Measurements from ENCODE around the gene TCTN1. TPM values are rescaled to one million over a fixed set of nuclear protein-coding genes. Genes with fewer than 3 reads are reported as not detected.

Gene TCTN1
- total RNA-seq, 2 donors from 2014 or later = 45.5 to 68.7 TPM

DNA sequence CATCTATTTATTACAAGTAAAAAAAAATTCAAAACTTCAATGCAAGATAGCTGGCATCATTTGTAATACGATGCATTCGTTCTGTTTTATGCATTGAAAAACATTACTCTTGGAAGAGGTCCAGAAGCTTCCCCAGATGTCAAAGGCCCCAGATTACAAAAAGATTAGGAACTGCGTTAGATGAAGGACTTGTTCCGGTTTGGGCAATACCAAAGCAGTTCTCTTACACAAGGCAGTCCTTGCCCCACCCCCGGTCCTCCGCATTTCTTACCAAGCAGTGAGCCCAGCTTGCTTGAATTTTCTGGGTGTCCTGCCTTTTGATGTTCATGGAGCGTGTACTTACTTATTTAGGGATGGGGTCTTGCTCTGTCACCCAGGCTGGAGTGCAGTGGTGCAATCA lies 79.8 kb downstream of the TCTN1 start:
- Histone ChIP-seq H3K9me3 (no peaks in the 10 kb centered on the region), H3K36me3 (no peaks in the 10 kb centered on the region), H3K27ac (no peak overlapping the region), H3K27me3 (replicated peaks; ENCODE audit: insufficient read depth) (no peaks in the 10 kb centered on the region), H3K4me1 (replicated peaks) (no peaks in the 10 kb centered on the region), H3K4me3 (no peak overlapping the region)
- 60% methylated on average over 7 of the region's 7 CpGs for WGBS
- intact Hi-C loops (cut with DNase I) = loop anchor here (10.0 kb wide), 2 partner anchors 191 to 229 kb away; partner anchors contain the start of genes FAM216A and GPN3
- TF ChIP-seq POLR2A (IDR thresholded peaks at IDR 0.05) (no peak), POLR2AphosphoS5 (IDR thresholded peaks at IDR 0.05) (no peak), CTCF (IDR thresholded peaks at IDR 0.05) (no peak)
- DNase-seq (ENCODE audit: low spot score) = no peak

DNA sequence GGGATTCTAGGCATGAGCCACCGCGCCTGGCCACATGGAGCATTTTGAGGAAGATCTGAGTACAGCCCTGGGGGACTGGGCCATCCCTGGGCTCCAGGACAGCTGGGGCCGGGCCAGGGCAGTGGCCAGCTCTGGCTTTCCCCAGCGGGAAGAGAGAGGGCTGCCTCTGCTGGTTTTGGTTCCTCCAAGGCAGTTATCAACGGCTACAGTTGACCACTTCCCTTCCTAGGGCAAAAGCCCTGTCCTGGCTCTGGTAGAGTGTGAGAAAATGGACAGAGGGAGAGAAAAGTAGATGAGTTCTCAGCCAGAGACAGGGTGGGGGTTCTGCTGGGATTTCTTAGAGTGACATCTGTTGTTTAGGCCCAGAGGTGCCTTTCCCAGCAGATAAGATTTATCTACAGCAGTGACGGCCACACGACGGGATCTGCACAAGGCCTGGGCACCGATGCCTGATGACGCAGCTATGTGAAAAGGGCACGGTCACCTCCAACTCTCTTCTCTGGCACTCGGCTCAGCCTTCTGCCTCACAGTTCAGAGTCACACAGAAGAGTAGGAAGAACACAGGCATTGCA lies 80.5 kb downstream of the TCTN1 start:
- Histone ChIP-seq H3K27me3 (replicated peaks; ENCODE audit: insufficient read depth) (no peaks in the 10 kb centered on the region), H3K4me3 (no peak overlapping the region), H3K27ac (no peak overlapping the region), H3K36me3 (no peaks in the 10 kb centered on the region), H3K9me3 (no peaks in the 10 kb centered on the region), H3K4me1 (replicated peaks) (no peaks in the 10 kb centered on the region)
- intact Hi-C loops (cut with DNase I) = loop anchor here (10.0 kb wide), 2 partner anchors 190 to 230 kb away; partner anchors contain the start of genes FAM216A and GPN3
- no peak for DNase-seq (ENCODE audit: low spot score)
- WGBS = 79% methylated on average over 10 of the region's 12 CpGs
- TF ChIP-seq POLR2AphosphoS5 (IDR thresholded peaks at IDR 0.05) (no peak), POLR2A (IDR thresholded peaks at IDR 0.05) (no peak), CTCF (IDR thresholded peaks at IDR 0.05) (no peak)

GRCh38 chr12:110696283-110696682 lies 82.4 kb downstream of the TCTN1 start:
- TF ChIP-seq POLR2AphosphoS5 (IDR thresholded peaks at IDR 0.05) (no peak), CTCF (IDR thresholded peaks at IDR 0.05) (no peak), POLR2A (IDR thresholded peaks at IDR 0.05) (no peak)
- no peak for DNase-seq (ENCODE audit: low spot score)
- no peaks in the 10 kb centered on the region for H3K36me3 ChIP-seq
- WGBS = 94% methylated on average over 3 of the region's 3 CpGs
- H3K4me1 ChIP-seq (replicated peaks) = no peaks in the 10 kb centered on the region
- no peaks in the 10 kb centered on the region for H3K9me3 ChIP-seq
- no peaks in the 10 kb centered on the region for H3K27me3 ChIP-seq (replicated peaks; ENCODE audit: insufficient read depth)
- intact Hi-C loops (cut with DNase I) = loop anchor here (5.0 to 10.0 kb wide), 3 partner anchors 94 to 231 kb away; partner anchors contain the start of genes FAM216A and GPN3
- H3K4me3 ChIP-seq = no peak overlapping the region
- no peak overlapping the region for H3K27ac ChIP-seq

DNA sequence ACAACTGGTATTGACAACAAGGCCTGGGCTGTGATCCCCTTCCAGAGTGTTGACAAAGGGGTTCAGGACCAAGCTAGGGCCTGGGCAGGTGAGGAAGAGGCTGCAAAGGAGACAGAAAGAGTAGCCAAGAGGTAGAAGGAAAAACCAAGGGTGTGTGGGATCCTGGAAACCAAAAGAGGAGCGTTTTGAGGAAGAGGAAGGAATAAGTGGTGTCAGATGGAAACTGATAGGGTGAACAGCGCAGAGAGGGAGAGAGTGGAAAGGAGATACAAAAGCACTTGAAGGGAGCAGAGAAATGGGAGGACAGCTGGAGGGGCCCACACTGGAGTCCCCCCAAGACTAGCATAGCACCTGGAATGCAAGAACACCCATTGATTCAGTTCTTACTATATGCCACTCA lies 83.3 kb downstream of the TCTN1 start:
- no peak overlapping the region for H3K4me3 ChIP-seq
- no peaks in the 10 kb centered on the region for H3K27me3 ChIP-seq (replicated peaks; ENCODE audit: insufficient read depth)
- no peak overlapping the region for H3K27ac ChIP-seq
- TF ChIP-seq POLR2A (IDR thresholded peaks at IDR 0.05) (no peak), POLR2AphosphoS5 (IDR thresholded peaks at IDR 0.05) (no peak), CTCF (IDR thresholded peaks at IDR 0.05) (no peak)
- no peaks in the 10 kb centered on the region for H3K4me1 ChIP-seq (replicated peaks)
- 94% methylated on average over 2 of the region's 2 CpGs for WGBS
- H3K36me3 ChIP-seq = no peaks in the 10 kb centered on the region
- H3K9me3 ChIP-seq = no peaks in the 10 kb centered on the region
- no peak for DNase-seq (ENCODE audit: low spot score)
- intact Hi-C loops (cut with DNase I) = loop anchor here (5.0 to 10.0 kb wide), 3 partner anchors 95 to 232 kb away; partner anchors contain the start of genes FAM216A and GPN3

Data from prostate gland (tissue), 2 donors.